ENCODE data around the gene PFKM.
A peak's percentile ranks its signal among the peaks of the same experiment; 100 is the strongest.

The PFKM gene

GRCh38 chr12:48182631-48183030, 63.5 kb downstream of the PFKM start:
- no peak for TF ChIP-seq CTCF (IDR thresholded peaks at IDR 0.05; ENCODE audit: insufficient read depth, low read length)
- Histone ChIP-seq H3K27me3 (ENCODE audit: insufficient read depth, poor library complexity, severe bottlenecking) (peaks cover 34% of the 10 kb centered on the region), H3K4me3 (replicated peaks; ENCODE audit: insufficient read depth, low read length) (peak overlapping the region; percentile 45), H3K27ac (replicated peaks) (no peak overlapping the region)
- no peak for DNase-seq (ENCODE audit: low read depth in 1 of 2, low spot score in 1 of 2)

GRCh38 chr12:48183091-48183875, 64.1 kb downstream of the PFKM start, which contains the start of gene CCDC184:
Gene CCDC184, plus strand, starts transcription at chr12:48183644. Its CDS starts 479 bp downstream, at chr12:48184123.
- Histone ChIP-seq H3K4me3 (replicated peaks; ENCODE audit: insufficient read depth, low read length) (peak within 1 kb of the TSS; percentile 45), H3K27me3 (ENCODE audit: insufficient read depth, poor library complexity, severe bottlenecking) (peaks cover 35% of the 10 kb centered on the region), H3K27ac (replicated peaks) (no peak within 1 kb of the TSS)
- TF ChIP-seq GABPA (IDR thresholded peaks at IDR 0.05; ENCODE audit: low read depth) (no peak), SPI1 (IDR thresholded peaks at IDR 0.05; ENCODE audit: borderline replicate concordance, low read depth) (no peak), REST (IDR thresholded peaks at IDR 0.05; ENCODE audit: insufficient replicate concordance, low read depth) (no peak), CTCF (IDR thresholded peaks at IDR 0.05; ENCODE audit: insufficient read depth, low read length) (no peak), POLR2AphosphoS5 (IDR thresholded peaks at IDR 0.05; ENCODE audit: low read depth) (no peak)
- peak; percentile 38 to 52 for DNase-seq (ENCODE audit: low read depth in 1 of 2, low spot score in 1 of 2)

- H3K27me3 ChIP-seq (ENCODE audit: insufficient read depth, poor library complexity, severe bottlenecking): peaks cover 35% of the 10 kb centered on the region
- DNase-seq (ENCODE audit: low read depth in 1 of 2, low spot score in 1 of 2): no peak
- H3K27ac ChIP-seq (replicated peaks): no peak overlapping the region
- peak overlapping the region; percentile 45 for H3K4me3 ChIP-seq (replicated peaks; ENCODE audit: insufficient read depth, low read length)
- TF ChIP-seq SPI1 (IDR thresholded peaks at IDR 0.05; ENCODE audit: borderline replicate concordance, low read depth) (no peak), GABPA (IDR thresholded peaks at IDR 0.05; ENCODE audit: low read depth) (no peak), REST (IDR thresholded peaks at IDR 0.05; ENCODE audit: insufficient replicate concordance, low read depth) (no peak), POLR2AphosphoS5 (IDR thresholded peaks at IDR 0.05; ENCODE audit: low read depth) (no peak), CTCF (IDR thresholded peaks at IDR 0.05; ENCODE audit: insufficient read depth, low read length) (no peak)
Observed at GRCh38 chr12:48183876-48184548, 64.8 kb downstream of the PFKM start.
